ENCODE results near the gene SPTBN5. TPM values are rescaled to one million over a fixed set of nuclear protein-coding genes. Genes with fewer than 3 reads are reported as not detected.

The SPTBN5 gene
- total and polyA plus RNA-seq, 8 donors = 0.32 to 11.4 (median 0.84) TPM

DNA sequence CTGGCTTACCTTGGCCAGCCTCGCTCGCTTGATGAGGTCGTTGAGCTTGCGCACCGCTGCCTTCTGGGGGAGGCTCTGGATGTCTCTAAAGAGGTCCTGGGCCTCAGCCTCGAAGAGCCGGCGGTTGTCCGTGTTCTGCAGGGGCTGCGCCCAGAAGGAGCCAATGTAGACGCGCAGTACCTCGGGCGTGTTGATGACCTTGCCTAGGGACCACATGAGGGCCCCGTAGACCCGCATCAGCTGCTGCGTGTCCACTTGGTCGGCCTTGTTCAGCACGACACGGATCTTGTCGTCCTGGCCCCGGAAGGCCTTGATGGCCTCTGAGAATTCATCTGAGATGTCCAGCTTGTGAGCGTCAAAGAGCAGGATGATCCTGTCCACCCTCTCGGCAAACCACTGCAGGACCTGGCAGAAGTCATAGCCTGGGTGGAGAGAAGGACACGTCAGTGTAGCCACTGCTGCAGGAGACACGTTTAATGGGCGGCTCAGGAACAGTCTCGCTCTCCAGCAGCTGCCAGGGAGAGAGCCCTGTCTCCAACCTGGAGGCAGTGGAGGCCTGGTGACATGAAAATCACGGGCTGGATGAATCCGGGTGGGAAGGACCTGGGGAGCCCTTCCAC is 25.5 kb upstream of the SPTBN5 start:
- Histone ChIP-seq H3K27ac (peak overlapping the region; percentile 59 to 75 (median 69)), H3K27me3 (no peaks in the 10 kb centered on the region), H3K36me3 (peaks cover 0 to 4% (median 0%) of the 10 kb centered on the region in 3 donors), H3K9me3 (no peaks in the 10 kb centered on the region), H3K4me3 (no peak overlapping the region), H3K4me1 (peaks cover 36 to 76% (median 46%) of the 10 kb centered on the region in 3 donors)
- TF ChIP-seq, protein P1, sequence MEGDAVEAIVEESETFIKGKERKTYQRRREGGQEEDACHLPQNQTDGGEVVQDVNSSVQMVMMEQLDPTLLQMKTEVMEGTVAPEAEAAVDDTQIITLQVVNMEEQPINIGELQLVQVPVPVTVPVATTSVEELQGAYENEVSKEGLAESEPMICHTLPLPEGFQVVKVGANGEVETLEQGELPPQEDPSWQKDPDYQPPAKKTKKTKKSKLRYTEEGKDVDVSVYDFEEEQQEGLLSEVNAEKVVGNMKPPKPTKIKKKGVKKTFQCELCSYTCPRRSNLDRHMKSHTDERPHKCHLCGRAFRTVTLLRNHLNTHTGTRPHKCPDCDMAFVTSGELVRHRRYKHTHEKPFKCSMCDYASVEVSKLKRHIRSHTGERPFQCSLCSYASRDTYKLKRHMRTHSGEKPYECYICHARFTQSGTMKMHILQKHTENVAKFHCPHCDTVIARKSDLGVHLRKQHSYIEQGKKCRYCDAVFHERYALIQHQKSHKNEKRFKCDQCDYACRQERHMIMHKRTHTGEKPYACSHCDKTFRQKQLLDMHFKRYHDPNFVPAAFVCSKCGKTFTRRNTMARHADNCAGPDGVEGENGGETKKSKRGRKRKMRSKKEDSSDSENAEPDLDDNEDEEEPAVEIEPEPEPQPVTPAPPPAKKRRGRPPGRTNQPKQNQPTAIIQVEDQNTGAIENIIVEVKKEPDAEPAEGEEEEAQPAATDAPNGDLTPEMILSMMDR (IDR thresholded peaks at IDR 0.05) = no peak
- FAIRE-seq = no peak
- DNase-seq = peak; percentile 45 to 72 (median 64)
- peak; percentile 24 to 52 (median 43) for ATAC-seq
- intact Hi-C loops (cut with DNase I) = no loop called here
- WGBS, 2 donors = 39 to 49% methylated on average over 30 of the region's 30 CpGs

DNA sequence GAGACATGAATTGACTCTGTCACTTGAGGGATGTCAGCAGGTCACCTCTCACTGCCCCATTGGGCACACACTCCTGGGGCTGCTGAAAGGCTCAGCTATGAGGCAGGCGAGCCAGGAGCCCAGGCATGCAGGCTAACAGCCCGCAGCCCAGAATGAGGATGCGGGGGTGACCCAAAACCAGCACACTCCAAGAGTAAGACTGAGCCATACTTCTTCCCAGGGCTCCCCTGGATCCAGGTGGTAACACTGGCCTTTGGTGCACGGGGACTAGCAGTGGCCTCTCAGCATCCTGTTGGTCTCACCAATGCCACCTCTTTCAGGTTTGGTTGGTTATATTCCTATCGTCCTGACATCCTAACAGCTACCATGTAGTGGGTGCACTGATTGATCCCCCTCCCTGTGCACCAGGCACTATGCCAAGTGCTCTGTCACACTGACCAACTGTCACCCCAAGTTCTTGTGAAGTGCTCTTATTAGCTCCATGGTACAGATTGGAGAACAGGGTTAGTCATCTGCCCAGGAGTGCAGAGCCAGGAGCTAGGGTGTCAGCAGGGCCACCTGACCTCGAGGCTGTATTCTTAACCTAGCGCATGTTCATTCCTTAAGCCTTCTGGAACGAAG is 24.8 kb upstream of the SPTBN5 start:
- TF ChIP-seq, protein P1 (IDR thresholded peaks at IDR 0.05) = no peak
- DNase-seq (peak in 2 of 6 donors; percentile 53 to 57), FAIRE-seq (no peak), ATAC-seq (peak in 2 of 4 donors; percentile 3 to 13)
- H3K27ac ChIP-seq = peak overlapping the region; percentile 59 to 75 (median 69)
- intact Hi-C loops (cut with DNase I) = no loop called here
- H3K9me3 ChIP-seq = no peaks in the 10 kb centered on the region
- H3K27me3 ChIP-seq = no peaks in the 10 kb centered on the region
- H3K36me3 ChIP-seq = peaks cover 0 to 4% (median 0%) of the 10 kb centered on the region in 3 donors
- peaks cover 36 to 78% (median 48%) of the 10 kb centered on the region in 3 donors for H3K4me1 ChIP-seq
- no peak overlapping the region for H3K4me3 ChIP-seq
- WGBS, 2 donors = 38 to 41% methylated on average over 8 of the region's 8 CpGs

DNA sequence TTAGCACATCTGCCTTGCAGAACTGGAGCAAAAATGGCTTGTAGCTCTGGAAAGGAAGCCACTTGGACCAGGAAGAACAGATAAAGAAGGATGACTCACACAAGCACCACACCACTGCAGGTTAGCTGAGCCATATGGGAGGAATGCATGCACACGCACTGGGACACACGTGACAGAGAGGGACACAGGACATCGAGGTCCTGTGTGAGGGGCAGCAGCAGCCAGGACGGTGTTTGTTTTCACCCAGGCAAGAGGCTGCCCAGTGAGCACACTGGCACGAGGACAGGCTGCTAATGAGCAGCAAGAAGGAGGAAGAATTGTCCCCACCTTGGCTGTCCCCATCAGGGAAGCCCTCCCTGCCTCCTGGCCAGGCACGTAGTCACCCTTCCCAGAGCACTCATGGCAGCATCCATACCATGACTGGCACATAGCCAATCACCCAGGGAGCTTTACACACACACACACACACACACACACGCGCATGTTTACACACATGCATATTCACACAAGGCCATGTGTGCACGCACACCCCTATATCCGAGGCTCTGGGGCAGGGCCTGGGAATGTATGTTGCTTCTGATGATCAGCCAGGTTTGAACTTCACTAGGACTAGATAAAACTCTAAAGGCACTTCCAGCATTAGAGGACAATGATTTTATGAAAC is 24.0 kb upstream of the SPTBN5 start:
- Histone ChIP-seq H3K27ac (peak overlapping the region; percentile 39 to 75 (median 69)), H3K9me3 (no peaks in the 10 kb centered on the region), H3K27me3 (no peaks in the 10 kb centered on the region), H3K4me1 (peaks cover 36 to 80% (median 48%) of the 10 kb centered on the region in 3 donors), H3K36me3 (peaks cover 0 to 4% (median 0%) of the 10 kb centered on the region in 3 donors), H3K4me3 (no peak overlapping the region)
- TF ChIP-seq, protein P1 (IDR thresholded peaks at IDR 0.05) = no peak
- FAIRE-seq = no peak
- intact Hi-C loops (cut with DNase I) = no loop called here
- ATAC-seq = peak; percentile 15 to 65 (median 60)
- DNase-seq = peak in 4 of 6 donors; percentile 56 to 72 (median 66)
- WGBS, 2 donors = 37 to 40% methylated on average over 10 of the region's 10 CpGs

DNA sequence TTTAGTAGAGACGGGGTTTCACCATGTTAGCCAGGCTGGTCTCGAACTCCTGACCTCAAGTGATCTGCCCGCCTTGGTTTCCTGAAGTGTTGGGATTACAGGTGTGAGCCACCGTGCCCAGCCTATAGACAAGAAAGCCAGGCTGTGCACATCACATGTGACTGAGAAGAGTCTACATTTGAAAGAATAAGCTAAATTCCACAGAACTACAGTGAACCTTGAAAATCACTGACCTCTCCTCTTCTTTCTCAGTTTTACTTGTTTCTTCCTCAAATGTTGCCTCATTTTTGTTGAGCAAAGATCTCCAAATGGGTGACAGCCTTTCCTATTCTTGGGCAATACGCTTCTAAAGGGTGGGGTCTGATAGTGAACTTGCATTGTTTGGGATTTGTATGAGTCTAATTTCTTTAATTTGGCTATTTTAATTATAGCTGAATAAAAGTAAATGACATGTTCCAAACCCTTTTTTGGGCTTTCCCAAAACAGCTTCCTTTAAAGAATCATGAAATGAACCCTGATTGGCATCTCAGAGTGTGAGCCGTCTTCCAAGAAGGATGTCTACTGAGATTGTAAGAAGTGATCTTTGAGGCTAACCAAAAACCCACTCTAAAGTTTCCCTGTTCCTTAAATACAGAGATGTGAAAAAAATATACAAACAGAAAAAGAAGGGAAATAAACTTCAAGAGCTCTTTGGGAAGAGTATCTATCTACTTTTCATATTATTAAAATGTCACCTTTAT is 21.6 kb upstream of the SPTBN5 start:
- DNase-seq = peak in 1 of 6 donors; percentile 7
- no peak for ATAC-seq
- Histone ChIP-seq H3K27ac (peak overlapping the region in 3 of 4 donors; percentile 67 to 75 (median 71)), H3K36me3 (peaks cover 0 to 4% (median 0%) of the 10 kb centered on the region in 3 donors), H3K27me3 (no peaks in the 10 kb centered on the region), H3K4me3 (no peak overlapping the region), H3K9me3 (no peaks in the 10 kb centered on the region), H3K4me1 (peaks cover 39 to 77% (median 40%) of the 10 kb centered on the region in 3 donors)
- FAIRE-seq = no peak
- WGBS, 2 donors = 40 to 53% methylated on average over 6 of the region's 6 CpGs
- TF ChIP-seq, protein P1 (IDR thresholded peaks at IDR 0.05) = no peak
- intact Hi-C loops (cut with DNase I) = no loop called here

All from pancreas (tissue), 10 donors.